ENCODE results near the gene MYO16.

GRCh38 chr13:108728370-108728769 lies 99.0 kb downstream of the MYO16 start:
- no peak for TF ChIP-seq POLR2A (IDR thresholded peaks at IDR 0.05; ENCODE audit: low read depth, low read length)
- TF ChIP-seq POLR2AphosphoS5 (IDR thresholded peaks at IDR 0.05; ENCODE audit: low read depth, low read length) = no peak
- no peak for TF ChIP-seq TAF1 (IDR thresholded peaks at IDR 0.05; ENCODE audit: low read depth, low read length)

Data from GM12891 (cell line).